SH-SY5Y (cell line): ENCODE data around the gene NBDY.

ENCODE experiments used
- GATA2 ChIP-seq: IDR thresholded peaks from 2 replicates; pipeline ENCODE4 v1.6.1; 2011; ENCODE audit warnings: mild to moderate bottlenecking, low read depth, low read length
- GATA3 ChIP-seq: IDR thresholded peaks from 2 replicates; pipeline ENCODE4 v1.6.1; 2011; ENCODE audit warnings: low read depth, mild to moderate bottlenecking, low read length, moderate library complexity

DNA sequence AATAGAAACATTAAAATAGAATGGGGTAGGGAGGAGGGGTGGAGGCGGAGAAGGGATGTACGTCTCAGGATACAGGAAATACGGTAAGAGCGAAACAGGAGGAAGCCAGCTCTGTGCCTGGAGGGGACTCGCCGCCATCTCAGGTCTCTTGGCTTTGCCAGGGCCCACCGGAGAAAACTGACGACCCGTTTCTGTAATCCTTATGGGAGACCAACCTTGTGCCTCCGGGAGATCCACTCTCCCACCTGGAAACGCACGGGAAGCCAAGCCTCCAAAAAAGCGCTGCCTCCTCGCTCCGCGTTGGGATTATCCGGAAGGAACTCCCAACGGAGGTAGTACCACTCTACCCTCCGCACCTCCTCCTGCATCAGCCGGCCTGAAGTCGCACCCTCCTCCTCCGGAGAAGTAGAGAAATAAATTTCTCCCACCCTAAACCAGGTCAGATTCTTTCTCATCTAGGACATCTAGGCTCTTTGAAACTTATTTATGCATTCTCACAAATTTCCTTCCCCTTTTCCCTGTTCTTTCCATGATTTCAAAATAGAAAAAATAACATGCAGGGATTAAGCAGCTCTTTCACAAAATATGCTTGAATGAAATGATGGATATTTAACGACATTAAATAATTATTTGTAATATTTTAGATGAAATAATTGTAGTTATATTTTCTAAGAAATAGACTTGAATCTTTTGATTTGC, at the start of gene NBDY:
- TF ChIP-seq GATA2 (no peak), GATA3 (no peak)
